ENCODE data around the gene GPBP1. TPM values are rescaled to one million over a fixed set of nuclear protein-coding genes. Genes with fewer than 3 reads are reported as not detected.

GPBP1 gene
- total and polyA plus RNA-seq, 9 of the 15 experiments (the other 6 are each of a cell fraction or from before 2014, with no cell fraction given), result 31.0 to 109 (median 68.4) TPM

DNA sequence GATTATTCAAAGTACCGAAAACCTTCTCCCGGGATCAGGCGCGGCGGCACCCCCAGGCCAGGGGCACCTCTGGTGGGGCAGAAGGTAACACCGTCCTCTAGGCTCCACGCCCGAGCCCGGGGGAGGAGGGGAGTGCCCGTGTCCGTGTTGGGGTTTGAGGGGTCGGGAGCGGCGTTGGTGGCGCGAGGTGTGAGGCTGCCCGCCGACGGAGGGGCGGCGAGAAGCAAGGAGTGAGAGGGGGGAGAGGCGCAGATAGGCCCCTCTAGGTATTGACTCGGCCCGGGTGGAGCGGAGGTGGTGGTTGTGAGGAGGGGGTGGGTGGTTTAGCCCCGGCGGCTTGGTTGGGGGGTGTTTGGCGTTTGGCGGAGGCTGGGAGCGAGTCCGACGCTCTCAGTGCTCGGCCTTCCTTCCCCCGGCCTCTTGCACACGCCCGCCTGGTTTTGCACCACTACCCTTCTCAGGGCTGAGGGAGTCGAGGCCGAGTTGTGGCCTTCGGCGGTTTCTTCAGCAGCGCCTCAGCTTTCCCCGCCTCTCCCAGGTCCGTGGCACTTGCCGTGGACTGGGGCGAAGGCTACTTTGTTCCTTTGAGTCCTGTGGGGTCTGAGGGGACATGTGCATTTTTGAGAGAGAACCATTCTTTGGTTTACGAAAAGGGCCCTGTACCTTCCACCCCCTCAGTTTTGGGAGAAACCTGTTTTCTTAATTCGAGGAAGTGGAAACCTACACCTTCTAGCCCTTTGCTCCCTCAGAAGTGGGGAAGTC, 450 bp downstream of the GPBP1 start (continued):
- TF ChIP-seq, protein P1, sequence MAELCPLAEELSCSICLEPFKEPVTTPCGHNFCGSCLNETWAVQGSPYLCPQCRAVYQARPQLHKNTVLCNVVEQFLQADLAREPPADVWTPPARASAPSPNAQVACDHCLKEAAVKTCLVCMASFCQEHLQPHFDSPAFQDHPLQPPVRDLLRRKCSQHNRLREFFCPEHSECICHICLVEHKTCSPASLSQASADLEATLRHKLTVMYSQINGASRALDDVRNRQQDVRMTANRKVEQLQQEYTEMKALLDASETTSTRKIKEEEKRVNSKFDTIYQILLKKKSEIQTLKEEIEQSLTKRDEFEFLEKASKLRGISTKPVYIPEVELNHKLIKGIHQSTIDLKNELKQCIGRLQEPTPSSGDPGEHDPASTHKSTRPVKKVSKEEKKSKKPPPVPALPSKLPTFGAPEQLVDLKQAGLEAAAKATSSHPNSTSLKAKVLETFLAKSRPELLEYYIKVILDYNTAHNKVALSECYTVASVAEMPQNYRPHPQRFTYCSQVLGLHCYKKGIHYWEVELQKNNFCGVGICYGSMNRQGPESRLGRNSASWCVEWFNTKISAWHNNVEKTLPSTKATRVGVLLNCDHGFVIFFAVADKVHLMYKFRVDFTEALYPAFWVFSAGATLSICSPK (IDR thresholded peaks at IDR 0.05; ENCODE audit: borderline replicate concordance), result no peak
- TF ChIP-seq RFX5 (IDR thresholded peaks at IDR 0.05; ENCODE audit: low read depth, low read length) (no peak), TRIM24 (IDR thresholded peaks at IDR 0.05) (peak in 1 of 2 experiments; percentile 43; a peak in 1 of 4 replicates), NONO (IDR thresholded peaks at IDR 0.05; ENCODE audit: low read depth in 2 of 2, low read length in 1 of 2) (no peak), RBM15 (IDR thresholded peaks at IDR 0.05; ENCODE audit: insufficient read depth, low read length) (no peak), ZKSCAN3 (CRISPR knock-in tag; IDR thresholded peaks at IDR 0.05) (no peak), ILK (tag; IDR thresholded peaks at IDR 0.05; ENCODE audit: borderline replicate concordance, low read depth) (no peak), NFATC3 (IDR thresholded peaks at IDR 0.05) (no peak), SOX6 (IDR thresholded peaks at IDR 0.05) (no peak), ETV1 (tag; conservative IDR thresholded peaks at IDR 0.05; ENCODE audit: low read depth) (no peak), ZNF79 (CRISPR knock-in tag; IDR thresholded peaks at IDR 0.05; ENCODE audit: low read depth) (no peak), POU5F1 (IDR thresholded peaks at IDR 0.05; ENCODE audit: borderline replicate concordance, low read depth, low read length, partially characterized antibody) (no peak), CBX3 (IDR thresholded peaks at IDR 0.05; ENCODE audit: borderline replicate concordance in 1 of 2, low read length in 2 of 2) (no peak), TCF7 (IDR thresholded peaks at IDR 0.05; ENCODE audit: borderline replicate concordance) (no peak)
- TF ChIP-seq, protein P2, sequence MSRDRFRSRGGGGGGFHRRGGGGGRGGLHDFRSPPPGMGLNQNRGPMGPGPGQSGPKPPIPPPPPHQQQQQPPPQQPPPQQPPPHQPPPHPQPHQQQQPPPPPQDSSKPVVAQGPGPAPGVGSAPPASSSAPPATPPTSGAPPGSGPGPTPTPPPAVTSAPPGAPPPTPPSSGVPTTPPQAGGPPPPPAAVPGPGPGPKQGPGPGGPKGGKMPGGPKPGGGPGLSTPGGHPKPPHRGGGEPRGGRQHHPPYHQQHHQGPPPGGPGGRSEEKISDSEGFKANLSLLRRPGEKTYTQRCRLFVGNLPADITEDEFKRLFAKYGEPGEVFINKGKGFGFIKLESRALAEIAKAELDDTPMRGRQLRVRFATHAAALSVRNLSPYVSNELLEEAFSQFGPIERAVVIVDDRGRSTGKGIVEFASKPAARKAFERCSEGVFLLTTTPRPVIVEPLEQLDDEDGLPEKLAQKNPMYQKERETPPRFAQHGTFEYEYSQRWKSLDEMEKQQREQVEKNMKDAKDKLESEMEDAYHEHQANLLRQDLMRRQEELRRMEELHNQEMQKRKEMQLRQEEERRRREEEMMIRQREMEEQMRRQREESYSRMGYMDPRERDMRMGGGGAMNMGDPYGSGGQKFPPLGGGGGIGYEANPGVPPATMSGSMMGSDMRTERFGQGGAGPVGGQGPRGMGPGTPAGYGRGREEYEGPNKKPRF (IDR thresholded peaks at IDR 0.05; ENCODE audit: low read depth, low read length), result no peak
- TF ChIP-seq, protein P3, sequence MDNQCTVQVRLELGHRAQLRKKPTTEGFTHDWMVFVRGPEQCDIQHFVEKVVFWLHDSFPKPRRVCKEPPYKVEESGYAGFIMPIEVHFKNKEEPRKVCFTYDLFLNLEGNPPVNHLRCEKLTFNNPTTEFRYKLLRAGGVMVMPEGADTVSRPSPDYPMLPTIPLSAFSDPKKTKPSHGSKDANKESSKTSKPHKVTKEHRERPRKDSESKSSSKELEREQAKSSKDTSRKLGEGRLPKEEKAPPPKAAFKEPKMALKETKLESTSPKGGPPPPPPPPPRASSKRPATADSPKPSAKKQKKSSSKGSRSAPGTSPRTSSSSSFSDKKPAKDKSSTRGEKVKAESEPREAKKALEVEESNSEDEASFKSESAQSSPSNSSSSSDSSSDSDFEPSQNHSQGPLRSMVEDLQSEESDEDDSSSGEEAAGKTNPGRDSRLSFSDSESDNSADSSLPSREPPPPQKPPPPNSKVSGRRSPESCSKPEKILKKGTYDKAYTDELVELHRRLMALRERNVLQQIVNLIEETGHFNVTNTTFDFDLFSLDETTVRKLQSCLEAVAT (IDR thresholded peaks at IDR 0.05), result peak; percentile 55 to 87; a peak in 2 of 4 replicates
- TF ChIP-seq, protein P4, sequence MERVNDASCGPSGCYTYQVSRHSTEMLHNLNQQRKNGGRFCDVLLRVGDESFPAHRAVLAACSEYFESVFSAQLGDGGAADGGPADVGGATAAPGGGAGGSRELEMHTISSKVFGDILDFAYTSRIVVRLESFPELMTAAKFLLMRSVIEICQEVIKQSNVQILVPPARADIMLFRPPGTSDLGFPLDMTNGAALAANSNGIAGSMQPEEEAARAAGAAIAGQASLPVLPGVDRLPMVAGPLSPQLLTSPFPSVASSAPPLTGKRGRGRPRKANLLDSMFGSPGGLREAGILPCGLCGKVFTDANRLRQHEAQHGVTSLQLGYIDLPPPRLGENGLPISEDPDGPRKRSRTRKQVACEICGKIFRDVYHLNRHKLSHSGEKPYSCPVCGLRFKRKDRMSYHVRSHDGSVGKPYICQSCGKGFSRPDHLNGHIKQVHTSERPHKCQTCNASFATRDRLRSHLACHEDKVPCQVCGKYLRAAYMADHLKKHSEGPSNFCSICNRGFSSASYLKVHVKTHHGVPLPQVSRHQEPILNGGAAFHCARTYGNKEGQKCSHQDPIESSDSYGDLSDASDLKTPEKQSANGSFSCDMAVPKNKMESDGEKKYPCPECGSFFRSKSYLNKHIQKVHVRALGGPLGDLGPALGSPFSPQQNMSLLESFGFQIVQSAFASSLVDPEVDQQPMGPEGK (CRISPR knock-in tag; IDR thresholded peaks at IDR 0.05; ENCODE audit: borderline replicate concordance), result no peak
- TF ChIP-seq, protein P5, sequence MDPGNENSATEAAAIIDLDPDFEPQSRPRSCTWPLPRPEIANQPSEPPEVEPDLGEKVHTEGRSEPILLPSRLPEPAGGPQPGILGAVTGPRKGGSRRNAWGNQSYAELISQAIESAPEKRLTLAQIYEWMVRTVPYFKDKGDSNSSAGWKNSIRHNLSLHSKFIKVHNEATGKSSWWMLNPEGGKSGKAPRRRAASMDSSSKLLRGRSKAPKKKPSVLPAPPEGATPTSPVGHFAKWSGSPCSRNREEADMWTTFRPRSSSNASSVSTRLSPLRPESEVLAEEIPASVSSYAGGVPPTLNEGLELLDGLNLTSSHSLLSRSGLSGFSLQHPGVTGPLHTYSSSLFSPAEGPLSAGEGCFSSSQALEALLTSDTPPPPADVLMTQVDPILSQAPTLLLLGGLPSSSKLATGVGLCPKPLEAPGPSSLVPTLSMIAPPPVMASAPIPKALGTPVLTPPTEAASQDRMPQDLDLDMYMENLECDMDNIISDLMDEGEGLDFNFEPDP (CRISPR knock-in tag; IDR thresholded peaks at IDR 0.05), result no peak
